DND-41 (cell line): ENCODE measurements around the gene CDHR2.

Experiments used
- CTCF ChIP-seq: IDR thresholded peaks from 2 replicates; pipeline ENCODE4 v1.5.1; 2012; ENCODE audit warnings: borderline replicate concordance, low read length, moderate library complexity, mild to moderate bottlenecking; ENCODE audit not compliant: poor library complexity, severe bottlenecking; ENCODE audit errors: extremely low read depth
- EZH2 ChIP-seq: IDR thresholded peaks from 3 replicates; pipeline ENCODE4 v1.6.1; 2012; ENCODE audit warnings: borderline replicate concordance, low read depth, mild to moderate bottlenecking, moderate library complexity, low read length, inconsistent platforms; ENCODE audit not compliant: severe bottlenecking

DNA sequence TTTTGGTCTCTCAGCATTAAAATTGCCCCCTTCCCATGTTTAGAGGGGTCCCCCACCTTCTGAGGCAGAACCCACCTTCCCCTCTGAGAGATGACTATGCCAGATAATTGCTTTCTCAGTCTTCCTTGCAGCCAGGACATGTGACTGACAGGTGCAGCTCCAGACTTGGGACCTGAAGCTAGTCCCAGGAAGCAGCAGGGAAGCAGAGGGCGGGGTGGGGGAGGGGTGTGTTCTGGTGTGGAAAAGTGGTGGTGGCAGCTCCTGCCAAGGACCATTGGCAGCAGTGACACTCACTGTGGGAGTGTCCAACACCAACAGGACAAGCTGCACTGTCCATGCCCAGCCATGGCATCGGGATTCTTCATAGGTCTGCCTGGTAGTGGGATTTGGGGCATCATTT is 83.6 kb downstream of the CDHR2 start:
- no peak for TF ChIP-seq CTCF
- TF ChIP-seq EZH2: no peak
